ENCODE results near the gene PPP3R1.

DNA sequence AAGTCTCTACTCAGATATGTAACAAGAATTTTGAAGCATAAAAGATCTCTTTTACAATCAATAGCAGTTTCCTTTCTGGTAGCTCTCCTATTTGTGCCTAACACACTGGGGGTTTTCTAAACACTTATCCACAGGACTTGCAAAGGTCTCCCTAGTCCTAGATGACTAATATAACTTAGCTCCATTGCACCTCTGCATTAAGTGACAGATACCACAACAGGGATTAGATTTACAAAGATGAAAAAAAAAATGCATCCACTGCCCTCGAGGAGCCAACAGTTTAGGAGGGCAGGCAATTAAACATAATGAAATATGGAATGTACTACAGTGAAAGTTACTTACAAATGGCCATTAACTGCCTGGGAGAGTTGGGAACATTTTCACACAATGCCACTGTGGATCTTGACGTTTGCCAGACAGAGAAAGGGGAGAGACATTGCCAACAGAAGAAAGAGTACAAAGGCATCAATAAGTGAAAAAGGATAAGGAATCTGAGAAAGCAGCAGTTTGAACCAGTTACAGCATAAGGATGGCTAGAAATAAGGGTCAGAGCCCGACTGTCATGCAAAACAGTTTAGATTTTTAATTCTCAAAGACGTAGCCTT is 14.3 kb downstream of the PPP3R1 start:
- no peak for TF ChIP-seq CTCF (conservative IDR thresholded peaks at IDR 0.05; ENCODE audit: low read depth, low read length)
- no peak for TF ChIP-seq NFE2L2 (IDR thresholded peaks at IDR 0.05; ENCODE audit: low read depth, low read length)
- TF ChIP-seq RFX5 (IDR thresholded peaks at IDR 0.05; ENCODE audit: low read depth, low read length): no peak
- no peak for TF ChIP-seq MAZ (IDR thresholded peaks at IDR 0.05; ENCODE audit: borderline replicate concordance, low read depth, low read length)
- no peak for TF ChIP-seq RAD21 (IDR thresholded peaks at IDR 0.05; ENCODE audit: low read length)
- no peak for TF ChIP-seq POLR2A (IDR thresholded peaks at IDR 0.05; ENCODE audit: low read depth, low read length)
- TF ChIP-seq FOS (IDR thresholded peaks at IDR 0.05; ENCODE audit: low read depth, low read length): no peak
- TF ChIP-seq USF2 (IDR thresholded peaks at IDR 0.05; ENCODE audit: low read depth, low read length): no peak
- no peak for TF ChIP-seq RCOR1 (IDR thresholded peaks at IDR 0.05; ENCODE audit: insufficient replicate concordance, low read length)
